Nasal cavity respiratory epithelium epithelial cell of viscerocranial mucosa (primary cell): ENCODE measurements around the gene CSPG4. TPM values are rescaled to one million over a fixed set of nuclear protein-coding genes. Genes with fewer than 3 reads are reported as not detected.

ENCODE experiments used
- total RNA-seq: library from RNA; depleted of rRNA; stranded (reverse); fragments of >200 nt; gene quantifications from 2 replicates; pipeline ENCODE4 v1.2.3, GENCODE V29; 2014

Gene CSPG4, protein sequence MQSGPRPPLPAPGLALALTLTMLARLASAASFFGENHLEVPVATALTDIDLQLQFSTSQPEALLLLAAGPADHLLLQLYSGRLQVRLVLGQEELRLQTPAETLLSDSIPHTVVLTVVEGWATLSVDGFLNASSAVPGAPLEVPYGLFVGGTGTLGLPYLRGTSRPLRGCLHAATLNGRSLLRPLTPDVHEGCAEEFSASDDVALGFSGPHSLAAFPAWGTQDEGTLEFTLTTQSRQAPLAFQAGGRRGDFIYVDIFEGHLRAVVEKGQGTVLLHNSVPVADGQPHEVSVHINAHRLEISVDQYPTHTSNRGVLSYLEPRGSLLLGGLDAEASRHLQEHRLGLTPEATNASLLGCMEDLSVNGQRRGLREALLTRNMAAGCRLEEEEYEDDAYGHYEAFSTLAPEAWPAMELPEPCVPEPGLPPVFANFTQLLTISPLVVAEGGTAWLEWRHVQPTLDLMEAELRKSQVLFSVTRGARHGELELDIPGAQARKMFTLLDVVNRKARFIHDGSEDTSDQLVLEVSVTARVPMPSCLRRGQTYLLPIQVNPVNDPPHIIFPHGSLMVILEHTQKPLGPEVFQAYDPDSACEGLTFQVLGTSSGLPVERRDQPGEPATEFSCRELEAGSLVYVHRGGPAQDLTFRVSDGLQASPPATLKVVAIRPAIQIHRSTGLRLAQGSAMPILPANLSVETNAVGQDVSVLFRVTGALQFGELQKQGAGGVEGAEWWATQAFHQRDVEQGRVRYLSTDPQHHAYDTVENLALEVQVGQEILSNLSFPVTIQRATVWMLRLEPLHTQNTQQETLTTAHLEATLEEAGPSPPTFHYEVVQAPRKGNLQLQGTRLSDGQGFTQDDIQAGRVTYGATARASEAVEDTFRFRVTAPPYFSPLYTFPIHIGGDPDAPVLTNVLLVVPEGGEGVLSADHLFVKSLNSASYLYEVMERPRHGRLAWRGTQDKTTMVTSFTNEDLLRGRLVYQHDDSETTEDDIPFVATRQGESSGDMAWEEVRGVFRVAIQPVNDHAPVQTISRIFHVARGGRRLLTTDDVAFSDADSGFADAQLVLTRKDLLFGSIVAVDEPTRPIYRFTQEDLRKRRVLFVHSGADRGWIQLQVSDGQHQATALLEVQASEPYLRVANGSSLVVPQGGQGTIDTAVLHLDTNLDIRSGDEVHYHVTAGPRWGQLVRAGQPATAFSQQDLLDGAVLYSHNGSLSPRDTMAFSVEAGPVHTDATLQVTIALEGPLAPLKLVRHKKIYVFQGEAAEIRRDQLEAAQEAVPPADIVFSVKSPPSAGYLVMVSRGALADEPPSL (N-terminal part only)
- total RNA-seq: 2.7 and 9.8 TPM in 2 replicates

DNA sequence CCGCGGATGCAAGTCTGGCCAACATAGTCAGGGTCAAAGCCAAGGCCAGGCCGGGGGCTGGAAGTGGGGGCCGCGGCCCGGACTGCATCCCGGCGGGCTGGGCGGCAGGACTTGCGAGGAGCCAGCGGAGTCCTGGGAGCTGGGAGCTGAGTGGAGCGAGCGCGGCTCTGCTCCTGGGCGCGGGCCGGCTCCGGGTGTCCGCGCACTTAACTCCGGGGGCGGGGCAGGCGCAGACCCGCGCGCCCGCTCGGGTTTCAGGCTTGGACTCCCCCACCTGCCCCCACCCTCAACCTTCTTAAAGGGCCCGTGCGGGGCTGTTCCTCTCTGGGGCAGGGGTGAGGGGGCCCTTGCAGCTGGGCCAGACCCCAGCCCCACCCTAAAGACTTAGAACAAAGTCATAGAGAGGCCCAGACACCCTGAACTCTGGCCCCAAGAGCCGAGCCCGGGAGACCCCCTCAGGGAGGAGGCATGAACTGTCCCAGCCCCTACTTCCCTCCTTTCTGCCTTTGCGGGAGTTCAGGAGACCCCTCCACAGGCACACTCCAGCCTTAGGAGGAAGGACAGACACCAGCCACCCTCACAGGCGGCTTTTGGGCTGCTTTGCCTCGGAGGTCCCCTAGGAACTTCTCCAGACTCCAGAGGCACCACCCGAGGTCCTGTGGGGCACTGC is at the start of gene CSPG4:
Gene CSPG4 (minus strand): TSS at position 181 of the 670 bp plus-strand sequence. CDS start 93 bp downstream, at position 88.

DNA sequence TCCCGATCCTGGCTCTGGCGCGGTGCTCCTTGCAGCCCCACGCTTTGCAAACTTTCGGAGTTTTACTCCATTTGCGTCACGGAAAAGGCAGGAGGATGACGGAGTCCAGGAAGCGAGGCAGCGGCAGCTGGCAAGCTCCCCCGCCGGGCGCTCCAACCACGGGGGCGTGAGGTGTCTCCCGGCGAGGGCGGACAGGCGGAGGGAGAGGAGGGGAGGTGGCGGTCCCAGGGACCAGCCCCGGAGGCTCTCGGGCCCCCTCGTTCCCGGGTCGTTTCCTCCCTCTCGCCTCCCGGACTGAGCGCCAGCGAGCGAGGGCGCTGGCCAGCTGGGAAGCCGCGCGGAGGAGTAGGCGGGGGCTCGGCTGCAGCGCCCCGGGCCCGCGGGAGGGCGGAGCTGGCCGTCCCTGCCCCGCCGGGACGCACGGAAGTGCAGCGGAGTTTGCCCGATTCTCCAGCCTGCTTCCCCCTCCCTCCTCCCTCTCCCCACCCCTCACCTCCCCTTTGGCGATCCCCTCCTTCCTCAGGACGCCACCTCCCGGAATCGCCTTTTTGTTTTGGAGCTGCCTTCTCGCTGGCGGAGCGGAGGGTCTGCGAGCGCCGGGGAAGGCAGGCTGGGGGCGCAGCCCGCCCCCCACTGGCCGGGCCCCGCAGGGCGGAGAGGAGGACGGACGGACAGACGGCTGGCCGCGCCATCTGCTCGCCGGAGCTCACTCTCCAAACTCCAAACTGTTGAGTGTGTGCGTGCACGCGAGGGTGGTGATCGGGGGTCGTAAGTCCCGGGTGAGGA is 65.1 kb downstream of the CSPG4 start, which contains the start of gene SNX33:
Gene SNX33 (plus strand): TSS at position 543 of the 786 bp plus-strand sequence. CDS start 1,191 bp downstream, outside the sequence.

DNA sequence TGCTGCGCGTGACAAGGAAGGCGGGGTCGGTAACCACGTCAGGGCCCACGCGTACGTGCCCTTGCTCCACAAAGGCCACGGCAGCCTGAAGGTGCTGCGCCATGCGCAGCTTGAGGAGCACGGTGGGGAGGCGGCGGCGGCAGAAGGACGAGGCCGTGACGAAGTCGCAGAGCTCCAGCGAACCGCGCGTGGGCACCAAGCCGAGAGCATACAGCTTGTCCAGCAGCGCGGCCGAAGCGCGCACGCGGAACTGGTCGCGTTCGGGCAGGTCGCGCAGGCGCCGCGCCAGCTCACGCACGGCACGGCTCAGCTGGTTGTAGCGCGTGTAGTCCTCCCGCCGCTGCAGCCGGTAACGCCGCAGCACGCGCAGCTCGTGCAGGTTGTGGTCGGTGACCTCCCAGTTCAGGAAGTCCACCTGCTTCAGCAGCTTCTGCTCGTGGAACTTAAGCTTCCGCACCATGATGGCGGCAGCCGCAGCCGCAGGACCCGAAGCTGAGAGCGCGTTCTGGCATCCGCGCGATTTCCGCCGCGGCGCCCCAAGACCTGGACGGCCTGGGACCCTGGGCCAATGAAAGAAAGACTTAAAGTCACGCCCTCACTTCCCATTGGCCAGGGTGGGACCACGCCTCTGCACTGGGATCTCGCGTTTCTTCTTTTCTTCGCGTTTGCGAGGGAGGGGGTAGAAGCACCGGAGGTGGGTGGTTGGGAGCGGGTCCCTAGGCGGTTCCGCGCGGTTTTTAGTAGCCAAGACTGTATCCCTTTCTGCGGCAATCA is 72.8 kb downstream of the CSPG4 start, which contains the start of gene IMP3:
Gene IMP3 (minus strand): TSS at position 516 of the 774 bp plus-strand sequence. CDS start 56 bp downstream, at position 460.

DNA sequence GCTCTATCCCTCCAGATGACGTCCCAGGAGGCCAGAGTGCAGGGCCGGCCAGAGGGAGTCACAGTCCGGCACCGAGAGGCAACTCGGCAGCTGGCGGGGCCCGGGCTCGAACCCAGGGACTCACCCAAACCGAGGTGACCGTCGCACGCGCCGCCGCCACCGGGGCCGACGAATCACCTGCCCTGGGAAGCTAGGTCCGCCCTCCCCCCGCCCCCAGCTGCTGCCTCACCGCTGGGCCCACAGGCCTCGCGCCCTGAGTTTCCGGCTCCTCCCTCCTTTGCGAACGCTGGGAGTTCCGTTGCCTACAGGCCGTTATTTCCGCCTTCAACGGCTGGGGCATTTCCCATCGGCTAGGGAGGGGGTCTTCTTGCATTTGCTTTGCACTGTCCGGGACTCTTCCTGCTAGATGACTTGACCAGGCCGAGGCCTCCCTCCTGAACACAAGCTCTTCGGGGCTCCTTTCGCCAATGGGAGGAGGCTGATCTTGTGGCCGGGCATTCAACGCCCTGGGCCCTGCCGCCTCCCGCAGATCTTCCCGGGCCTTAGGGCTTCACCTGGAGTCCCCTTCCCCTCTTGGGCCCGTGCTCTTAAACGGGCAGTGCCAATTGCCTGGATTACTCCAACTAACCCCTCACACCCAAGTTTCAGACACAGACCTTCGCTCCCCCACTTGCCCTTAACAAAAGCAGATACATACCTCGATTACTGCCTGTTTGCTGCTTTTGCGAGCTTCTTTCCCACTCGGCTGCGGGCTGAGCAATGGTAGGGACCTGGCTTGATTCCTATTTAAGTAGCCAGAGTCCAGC is 86.9 kb downstream of the CSPG4 start, which contains the start of gene SNUPN:
Gene SNUPN (minus strand): TSS at position 184 of the 806 bp plus-strand sequence. CDS start 4,674 bp downstream, outside the sequence.

Other genes starting within 250 kb of the CSPG4 start
- 14.4 and 29.5 TPM in 2 replicates for gene PTPN9, start 133.5 kb downstream of the CSPG4 start, total RNA-seq
- 19.8 and 23.8 TPM in 2 replicates for gene SNUPN, start 87.1 kb downstream of the CSPG4 start, total RNA-seq
- gene IMP3, start 72.6 kb downstream of the CSPG4 start, total RNA-seq: 64.8 and 72.8 TPM in 2 replicates
- 16.7 and 40.6 TPM in 2 replicates for gene SNX33, start 64.9 kb downstream of the CSPG4 start, total RNA-seq
- 40.7 and 57.4 TPM in 2 replicates for gene UBE2Q2, start 130.6 kb upstream of the CSPG4 start, total RNA-seq
- 80.3 and 99.2 TPM in 2 replicates for gene FBXO22, start 191.0 kb upstream of the CSPG4 start, total RNA-seq